Measurements from ENCODE around the gene STX3. TPM values are rescaled to one million over a fixed set of nuclear protein-coding genes. Genes with fewer than 3 reads are reported as not detected.
"Not testable (repeated sequence)": the region's sequence is repeated elsewhere in the genome, so short reads cannot be mapped to it uniquely, and the experiment has no call there.

Gene STX3
- total RNA-seq, 4 donors from 2014 or later: 16.6 to 27.1 (median 24.6) TPM

GRCh38 chr11:59842316-59842715, 87.1 kb downstream of the STX3 start:
- TF ChIP-seq POLR2A (IDR thresholded peaks at IDR 0.05) (no peak), CTCF (IDR thresholded peaks at IDR 0.05) (no peak), EP300 (IDR thresholded peaks at IDR 0.05) (no peak), POLR2AphosphoS5 (IDR thresholded peaks at IDR 0.05) (no peak)
- Histone ChIP-seq H3K27ac (no peak overlapping the region), H3K4me3 (no peak overlapping the region), H3K4me1 (no peaks in the 10 kb centered on the region), H3K36me3 (no peaks in the 10 kb centered on the region), H3K9me3 (no peaks in the 10 kb centered on the region), H3K27me3 (no peaks in the 10 kb centered on the region)
- 69 to 70% methylated on average over 4 to 10 of the region's 12 CpGs for WGBS, 2 donors (ENCODE audit: low coverage in 1 of 2)
- no peak for ATAC-seq

- no peak for TF ChIP-seq POLR2AphosphoS5 (IDR thresholded peaks at IDR 0.05)
- no peak for TF ChIP-seq EP300 (IDR thresholded peaks at IDR 0.05)
- TF ChIP-seq POLR2A (IDR thresholded peaks at IDR 0.05): no peak
- no peak for TF ChIP-seq CTCF (IDR thresholded peaks at IDR 0.05)
- Histone ChIP-seq H3K27ac (no peak within 1 kb of the TSS), H3K27me3 (no peaks in the 10 kb centered on the region), H3K4me1 (no peaks in the 10 kb centered on the region), H3K9me3 (no peaks in the 10 kb centered on the region), H3K4me3 (no peak within 1 kb of the TSS), H3K36me3 (no peaks in the 10 kb centered on the region)
- 55 to 80% methylated on average over 1 to 4 of the region's 4 CpGs for WGBS, 2 donors (ENCODE audit: low coverage in 1 of 2)
- no peak for ATAC-seq
Observed at GRCh38 chr11:59845399-59845798, 90.2 kb downstream of the STX3 start, which contains the start of gene CBLIF. Gene CBLIF (minus strand): TSS chr11:59845499. CDS start chr11:59845453, 46 bp downstream.

GRCh38 chr11:59846556-59846955, 91.4 kb downstream of the STX3 start:
- WGBS, 2 donors (ENCODE audit: low coverage in 1 of 2): 44 to 50% methylated on average over 1 to 5 of the region's 5 CpGs
- Histone ChIP-seq H3K27me3 (no peaks in the 10 kb centered on the region), H3K4me3 (no peak overlapping the region), H3K27ac (no peak overlapping the region), H3K9me3 (no peaks in the 10 kb centered on the region), H3K36me3 (no peaks in the 10 kb centered on the region), H3K4me1 (no peaks in the 10 kb centered on the region)
- ATAC-seq: no peak
- TF ChIP-seq POLR2AphosphoS5 (IDR thresholded peaks at IDR 0.05) (no peak), EP300 (IDR thresholded peaks at IDR 0.05) (no peak), POLR2A (IDR thresholded peaks at IDR 0.05) (no peak), CTCF (IDR thresholded peaks at IDR 0.05) (no peak)

GRCh38 chr11:59847626-59848025, 92.5 kb downstream of the STX3 start:
- no peak for ATAC-seq
- no peaks in the 10 kb centered on the region for H3K9me3 ChIP-seq
- H3K4me3 ChIP-seq: no peak overlapping the region
- no peak overlapping the region for H3K27ac ChIP-seq
- WGBS, 2 donors (ENCODE audit: low coverage in 1 of 2): 70 to 78% methylated on average over 3 of the region's 3 CpGs
- H3K36me3 ChIP-seq: no peaks in the 10 kb centered on the region
- TF ChIP-seq EP300 (IDR thresholded peaks at IDR 0.05): no peak
- TF ChIP-seq POLR2AphosphoS5 (IDR thresholded peaks at IDR 0.05): no peak
- TF ChIP-seq POLR2A (IDR thresholded peaks at IDR 0.05): no peak
- TF ChIP-seq CTCF (IDR thresholded peaks at IDR 0.05): no peak
- no peaks in the 10 kb centered on the region for H3K27me3 ChIP-seq
- no peaks in the 10 kb centered on the region for H3K4me1 ChIP-seq

- H3K27me3 ChIP-seq, H3K4me3 ChIP-seq, H3K27ac ChIP-seq, H3K9me3 ChIP-seq, ATAC-seq, H3K36me3 ChIP-seq, H3K4me1 ChIP-seq: not testable (repeated sequence)
- 74 to 81% methylated on average over 5 to 6 of the region's 6 CpGs for WGBS, 2 donors (ENCODE audit: low coverage in 1 of 2)
Observed at GRCh38 chr11:59848439-59848838, 93.3 kb downstream of the STX3 start.

All from gastroesophageal sphincter (tissue), 4 donors.